DLD1 (cell line): ENCODE measurements around the gene RPS6KA5.
"Not testable (repeated sequence)": the region's sequence is repeated elsewhere in the genome, so short reads cannot be mapped to it uniquely, and the experiment has no call there.

Source experiments
- in situ Hi-C: cut with HindIII; loops from 2 replicates; pipeline ENCODE4 v1.10.0; 2017; ENCODE audit warnings: low sequenced_read_pairs

RPS6KA5 gene

GRCh38 chr14:90839889-90840266 lies 220.6 kb downstream of the RPS6KA5 start:
- in situ Hi-C loops = no loop called here

DNA sequence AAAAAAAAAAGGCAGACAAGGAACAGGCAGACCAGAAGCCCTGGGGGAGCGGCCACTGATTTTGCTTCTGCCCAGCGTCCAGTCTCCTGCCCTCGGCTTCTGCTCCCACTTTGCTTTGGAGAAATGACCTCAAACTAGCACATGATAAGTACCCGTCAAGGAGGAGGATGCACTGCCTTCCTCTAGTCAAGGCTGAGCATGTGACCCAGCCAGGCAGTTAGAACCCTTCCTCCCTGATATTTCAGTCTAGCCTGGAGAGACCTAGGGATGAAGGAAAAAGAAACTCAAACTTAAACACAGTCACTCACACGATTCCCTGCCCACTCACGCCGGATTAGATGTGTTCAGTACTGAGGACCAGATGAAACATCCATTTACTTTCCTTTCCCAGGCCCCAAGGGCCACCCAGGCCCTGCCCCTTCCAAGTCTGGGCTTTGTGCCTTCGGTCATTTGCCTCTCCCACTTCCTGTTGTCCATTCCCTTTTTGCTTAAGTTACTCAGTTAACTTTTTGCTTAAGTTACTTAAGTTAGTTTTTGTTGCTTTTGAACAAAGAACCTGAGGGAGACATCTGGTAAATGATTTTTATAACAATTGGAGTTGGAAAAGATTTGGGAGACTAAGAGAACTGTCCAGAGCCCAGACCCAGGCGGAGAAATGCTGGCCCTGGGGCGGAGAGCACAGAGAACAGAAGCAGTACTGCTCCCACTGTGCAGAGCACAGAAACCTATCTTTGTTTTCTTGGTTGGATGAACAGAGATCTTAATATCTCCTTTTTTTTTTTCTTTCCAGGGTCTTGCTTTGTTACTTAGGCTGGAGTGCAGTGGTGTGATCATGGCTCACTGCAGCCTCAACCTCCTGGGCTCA lies 221.2 kb downstream of the RPS6KA5 start:
- in situ Hi-C loops = no loop called here

GRCh38 chr14:90838531-90838930 lies 221.9 kb downstream of the RPS6KA5 start:
- in situ Hi-C loops = not testable (repeated sequence)

GRCh38 chr14:90837355-90837754 lies 223.1 kb downstream of the RPS6KA5 start:
- in situ Hi-C loops = no loop called here

DNA sequence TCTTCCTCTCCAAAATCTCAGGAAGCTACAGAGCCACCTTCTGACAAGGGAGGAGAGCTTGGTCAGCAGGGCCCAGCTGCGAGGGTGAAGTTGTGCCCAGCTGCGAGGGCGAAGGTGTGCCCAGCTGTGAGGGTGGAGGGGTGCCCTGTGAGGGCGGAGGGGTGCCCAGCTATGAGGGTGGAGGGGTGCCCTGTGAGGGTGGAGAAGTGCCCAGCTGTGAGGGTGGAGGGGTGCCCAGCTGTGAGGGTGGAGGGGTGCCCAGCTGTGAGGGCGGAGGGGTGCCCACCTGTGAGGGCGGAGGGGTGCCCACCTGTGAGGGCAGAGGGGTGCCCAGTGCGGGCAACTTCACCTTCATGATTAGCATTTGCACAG lies 223.8 kb downstream of the RPS6KA5 start:
- in situ Hi-C loops = no loop called here

GRCh38 chr14:90831821-90832220 lies 228.6 kb downstream of the RPS6KA5 start:
- in situ Hi-C loops = no loop called here

GRCh38 chr14:90830931-90831701 lies 229.3 kb downstream of the RPS6KA5 start:
- in situ Hi-C loops = no loop called here

DNA sequence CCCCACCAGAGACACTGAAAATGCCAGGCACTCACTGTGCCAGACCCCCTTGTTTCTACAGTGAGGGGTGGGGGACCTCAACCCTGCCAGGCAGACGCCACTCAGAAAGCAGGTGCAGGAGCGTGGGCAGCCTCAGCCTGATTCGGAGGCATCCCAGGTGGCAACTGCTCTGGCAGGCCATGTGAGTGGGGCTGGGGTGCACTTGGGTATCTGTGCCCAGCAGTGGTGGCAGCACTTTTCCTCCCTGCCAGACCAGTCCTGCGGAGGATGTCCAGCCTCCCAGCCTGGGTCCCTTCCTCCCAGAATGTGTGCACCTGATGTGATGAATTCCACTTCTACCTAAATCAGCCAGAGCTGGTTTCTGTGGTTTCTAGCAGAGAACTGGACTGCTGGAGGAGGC lies 230.8 kb downstream of the RPS6KA5 start:
- in situ Hi-C loops = no loop called here

- in situ Hi-C loops = no loop called here
Measured at GRCh38 chr14:90828642-90829487, 231.6 kb downstream of the RPS6KA5 start.

DNA sequence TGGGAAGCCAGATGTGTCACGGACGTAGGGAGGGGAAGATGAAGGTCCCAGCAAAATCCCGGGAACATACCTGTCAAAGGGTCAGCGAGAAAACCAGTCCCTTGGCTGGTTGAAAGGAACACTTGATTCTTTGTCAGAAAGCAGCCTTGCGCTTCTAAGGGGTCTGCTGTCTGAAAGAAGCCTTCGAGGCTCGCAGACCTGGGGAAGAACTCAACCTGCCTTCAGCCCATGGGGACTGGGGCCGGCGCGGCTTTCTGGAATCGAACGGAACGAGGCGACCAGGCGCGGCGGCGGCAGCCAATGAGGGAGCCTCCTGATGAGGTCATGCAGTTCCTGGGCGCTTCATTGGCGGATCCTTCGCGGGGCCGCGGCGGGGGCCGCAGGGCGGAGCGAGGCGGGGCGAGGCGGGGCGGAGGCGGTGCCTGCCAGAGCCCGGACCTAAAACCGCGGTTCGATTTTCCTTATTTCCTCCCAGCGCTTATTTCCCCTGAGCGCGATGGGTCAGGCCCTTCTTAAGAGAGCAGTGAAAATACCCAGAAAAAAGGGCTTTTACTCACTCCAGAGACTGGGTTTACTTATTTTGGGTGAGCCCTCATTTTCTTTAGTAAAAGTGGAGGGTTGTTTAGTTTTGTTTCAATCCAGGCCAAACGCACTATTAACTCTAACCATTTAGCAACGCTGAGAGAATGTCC lies 232.4 kb downstream of the RPS6KA5 start:
- in situ Hi-C loops = no loop called here

- in situ Hi-C loops = not testable (repeated sequence)
Measured at GRCh38 chr14:90823542-90823941, 236.9 kb downstream of the RPS6KA5 start.

DNA sequence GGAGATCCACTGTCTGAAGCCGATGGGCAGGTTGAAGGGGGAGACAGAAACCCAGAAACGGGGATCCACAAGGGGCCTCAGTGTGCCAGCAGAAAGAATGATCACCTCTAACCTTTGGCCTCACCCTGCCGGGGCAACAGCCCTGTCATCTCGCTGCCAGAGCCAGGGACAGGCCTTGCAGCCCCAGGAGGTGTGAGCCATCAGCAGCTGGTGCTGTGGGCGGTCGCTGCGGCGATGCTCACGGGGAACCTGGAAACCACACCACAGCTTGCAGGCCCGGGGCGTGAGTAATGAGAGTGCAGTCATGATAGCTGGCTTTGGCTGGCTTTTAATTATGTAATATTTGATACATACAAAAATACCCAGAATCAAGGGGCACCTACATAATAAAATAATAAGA lies 239.5 kb downstream of the RPS6KA5 start:
- in situ Hi-C loops = no loop called here

GRCh38 chr14:90819734-90820393 lies 240.6 kb downstream of the RPS6KA5 start:
- in situ Hi-C loops = no loop called here

- in situ Hi-C loops = no loop called here
Measured at GRCh38 chr14:90818715-90819114, 241.7 kb downstream of the RPS6KA5 start.

- in situ Hi-C loops = no loop called here
Measured at GRCh38 chr14:90816681-90817436, 243.6 kb downstream of the RPS6KA5 start.

- in situ Hi-C loops = no loop called here
Measured at GRCh38 chr14:90815822-90816662, 244.4 kb downstream of the RPS6KA5 start, which contains the start of gene TTC7B. TTC7B (minus strand) TSS chr14:90816430; CDS start chr14:90816295, 135 bp downstream.

- in situ Hi-C loops = no loop called here
Measured at GRCh38 chr14:90815572-90815821, 244.9 kb downstream of the RPS6KA5 start.

DNA sequence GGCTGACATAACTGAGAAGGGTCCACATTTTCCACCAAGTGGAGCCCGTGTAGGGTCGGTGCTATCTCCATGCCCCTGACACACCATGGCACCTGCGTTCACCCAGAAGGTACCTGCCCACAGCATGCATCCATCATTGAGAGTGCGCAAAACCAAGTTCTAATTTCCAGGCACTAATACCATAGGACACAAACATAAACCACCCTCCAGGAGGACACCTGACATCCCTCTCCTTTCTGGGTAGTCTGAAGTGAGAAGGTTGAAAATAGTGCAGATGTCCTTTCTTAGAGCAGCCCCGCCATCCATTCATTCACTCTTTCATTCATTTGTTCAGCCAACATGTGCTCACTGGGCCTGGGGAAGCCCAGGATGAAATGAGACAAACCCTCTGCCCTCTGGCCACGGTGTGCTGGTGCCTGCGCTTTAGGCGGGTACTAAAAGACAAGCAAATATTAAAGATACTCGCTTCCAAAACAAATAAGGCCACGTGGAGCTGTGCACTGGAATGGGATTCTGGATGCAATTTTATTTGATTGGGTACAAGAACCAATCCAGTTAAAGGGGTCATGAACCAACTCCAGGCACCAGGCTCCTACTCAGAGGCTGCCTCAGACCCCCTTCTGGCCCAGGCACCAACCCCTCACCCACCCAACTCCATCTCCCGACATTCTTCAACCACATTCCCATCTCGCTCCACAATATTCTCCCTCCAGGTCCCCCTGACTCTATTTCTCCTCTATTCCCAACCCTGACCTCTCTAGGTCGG lies 245.5 kb downstream of the RPS6KA5 start:
- in situ Hi-C loops = no loop called here
